Measurements from ENCODE around the gene MFNG. TPM values are rescaled to one million over a fixed set of nuclear protein-coding genes. Genes with fewer than 3 reads are reported as not detected.

Gene MFNG
- total and polyA plus RNA-seq, 2 donors (not counting 1 experiment from before 2014, with no cell fraction given) = 95.9 to 125 TPM

GRCh38 chr22:37443086-37443485, 43.1 kb downstream of the MFNG start:
- ChIA-PET POLR2A (no interaction called here), CTCF (interaction anchor here (1.6 kb wide), 1 partner anchor 10 kb away, joined by 7 read pairs; no protein-coding TSS in a partner anchor)
- H3K4me2 ChIP-seq (replicated peaks; ENCODE audit: low read depth, low read length, poor library complexity, severe bottlenecking) = no peak overlapping the region
- TF ChIP-seq, protein P1, sequence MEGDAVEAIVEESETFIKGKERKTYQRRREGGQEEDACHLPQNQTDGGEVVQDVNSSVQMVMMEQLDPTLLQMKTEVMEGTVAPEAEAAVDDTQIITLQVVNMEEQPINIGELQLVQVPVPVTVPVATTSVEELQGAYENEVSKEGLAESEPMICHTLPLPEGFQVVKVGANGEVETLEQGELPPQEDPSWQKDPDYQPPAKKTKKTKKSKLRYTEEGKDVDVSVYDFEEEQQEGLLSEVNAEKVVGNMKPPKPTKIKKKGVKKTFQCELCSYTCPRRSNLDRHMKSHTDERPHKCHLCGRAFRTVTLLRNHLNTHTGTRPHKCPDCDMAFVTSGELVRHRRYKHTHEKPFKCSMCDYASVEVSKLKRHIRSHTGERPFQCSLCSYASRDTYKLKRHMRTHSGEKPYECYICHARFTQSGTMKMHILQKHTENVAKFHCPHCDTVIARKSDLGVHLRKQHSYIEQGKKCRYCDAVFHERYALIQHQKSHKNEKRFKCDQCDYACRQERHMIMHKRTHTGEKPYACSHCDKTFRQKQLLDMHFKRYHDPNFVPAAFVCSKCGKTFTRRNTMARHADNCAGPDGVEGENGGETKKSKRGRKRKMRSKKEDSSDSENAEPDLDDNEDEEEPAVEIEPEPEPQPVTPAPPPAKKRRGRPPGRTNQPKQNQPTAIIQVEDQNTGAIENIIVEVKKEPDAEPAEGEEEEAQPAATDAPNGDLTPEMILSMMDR (IDR thresholded peaks at IDR 0.05) = no peak
- TF ChIP-seq EZH2 (IDR thresholded peaks at IDR 0.05; ENCODE audit: borderline replicate concordance, insufficient read depth, low read depth, low read length, poor library complexity, severe bottlenecking) = no peak
- Mint-ChIP-seq H3K27ac (no peak overlapping the region), H3K4me3 (no peak overlapping the region), H3K27me3 (peaks cover 16% of the 10 kb centered on the region), H3K9me3 (ENCODE audit: insufficient read depth) (peaks cover 8% of the 10 kb centered on the region), H3K4me1 (no peaks in the 10 kb centered on the region)
- peaks cover 0 to 8% (median 3%) of the 10 kb centered on the region in 3 donors for H3K9me3 ChIP-seq (ENCODE audit: control extremely low read depth in 1 of 3, control insufficient read depth in 2 of 3, insufficient read depth in 1 of 3, low read length in 2 of 3)
- no peak overlapping the region for H3K4me3 ChIP-seq (ENCODE audit: control extremely low read depth in 1 of 5, extremely low read depth in 1 of 5, insufficient read depth in 1 of 5, low read depth in 2 of 5, low read length in 4 of 5)
- H3K27me3 ChIP-seq (replicated peaks in 1 of 4; ENCODE audit: control extremely low read depth in 1 of 4, control insufficient read depth in 3 of 4, insufficient read depth in 4 of 4, low read length in 3 of 4) = peaks cover 0 to 12% (median under 1%) of the 10 kb centered on the region in 4 experiments
- H4K20me1 ChIP-seq (ENCODE audit: control insufficient read depth, insufficient read depth, low read length, poor library complexity, severe bottlenecking) = no peaks in the 10 kb centered on the region
- H3K79me2 ChIP-seq (ENCODE audit: control insufficient read depth, insufficient read depth, low read length) = no peaks in the 10 kb centered on the region
- no peak overlapping the region for H2AFZ ChIP-seq (ENCODE audit: insufficient read depth, low read depth, low read length, poor library complexity, severe bottlenecking)
- H3K9ac ChIP-seq (ENCODE audit: low read length) = no peak overlapping the region
- no peak for ATAC-seq (ENCODE audit: low read depth)
- intact Hi-C loops (cut with micrococcal nuclease) = no loop called here
- no peak overlapping the region for H3K27ac ChIP-seq (ENCODE audit: low read length in 2 of 2)
- H3K4me1 ChIP-seq (ENCODE audit: control insufficient read depth in 2 of 2, insufficient read depth in 2 of 2, low read length in 2 of 2) = no peaks in the 10 kb centered on the region
- WGBS (ENCODE audit: insufficient coverage) = 94% methylated on average over 5 of the region's 7 CpGs
- DNase-seq = no peak
- H3K36me3 ChIP-seq (replicated peaks in 1 of 2; ENCODE audit: control extremely low read depth in 1 of 2, control insufficient read depth in 1 of 2, extremely low read depth in 1 of 2, insufficient read depth in 2 of 2, low read length in 1 of 2) = no peaks in the 10 kb centered on the region

DNA sequence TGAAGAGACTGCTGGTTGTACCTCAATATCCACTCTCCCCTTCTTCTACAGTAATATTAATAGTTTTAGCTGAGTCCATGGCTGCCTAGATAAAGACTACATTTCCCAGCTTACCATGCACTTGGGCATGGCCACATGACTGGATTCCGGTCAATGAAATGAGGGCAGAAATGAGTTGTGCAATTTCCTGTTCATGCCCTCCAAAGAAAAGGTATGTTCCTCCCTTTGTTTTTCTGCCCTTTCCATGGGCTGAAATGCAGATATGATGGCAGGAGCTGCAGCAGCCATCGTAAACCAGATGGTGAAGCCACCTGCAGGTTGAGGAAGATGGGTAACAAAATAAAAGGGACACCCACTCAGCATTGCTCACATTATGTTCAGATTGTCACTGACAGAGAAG, 43.6 kb downstream of the MFNG start:
- no peak overlapping the region for H3K27ac ChIP-seq (ENCODE audit: low read length in 2 of 2)
- peaks cover 0 to 8% (median 3%) of the 10 kb centered on the region in 3 donors for H3K9me3 ChIP-seq (ENCODE audit: control extremely low read depth in 1 of 3, control insufficient read depth in 2 of 3, insufficient read depth in 1 of 3, low read length in 2 of 3)
- POLR2A ChIA-PET = no interaction called here
- CTCF ChIA-PET = interaction anchor here (1.1 to 1.6 kb wide), 2 partner anchors 10 to 124 kb away, joined by 3 to 7 read pairs; no protein-coding TSS in a partner anchor
- no peak overlapping the region for H2AFZ ChIP-seq (ENCODE audit: insufficient read depth, low read depth, low read length, poor library complexity, severe bottlenecking)
- Mint-ChIP-seq H3K27me3 (peaks cover 15% of the 10 kb centered on the region), H3K4me3 (no peak overlapping the region), H3K4me1 (no peaks in the 10 kb centered on the region), H3K9me3 (ENCODE audit: insufficient read depth) (peaks cover 8% of the 10 kb centered on the region), H3K27ac (no peak overlapping the region)
- no peak overlapping the region for H3K4me2 ChIP-seq (replicated peaks; ENCODE audit: low read depth, low read length, poor library complexity, severe bottlenecking)
- no peaks in the 10 kb centered on the region for H4K20me1 ChIP-seq (ENCODE audit: control insufficient read depth, insufficient read depth, low read length, poor library complexity, severe bottlenecking)
- no peaks in the 10 kb centered on the region for H3K79me2 ChIP-seq (ENCODE audit: control insufficient read depth, insufficient read depth, low read length)
- TF ChIP-seq EZH2 (IDR thresholded peaks at IDR 0.05; ENCODE audit: borderline replicate concordance, insufficient read depth, low read depth, low read length, poor library complexity, severe bottlenecking) = no peak
- TF ChIP-seq, protein P1 (IDR thresholded peaks at IDR 0.05) = no peak
- intact Hi-C loops (cut with micrococcal nuclease) = no loop called here
- no peaks in the 10 kb centered on the region for H3K4me1 ChIP-seq (ENCODE audit: control insufficient read depth in 2 of 2, insufficient read depth in 2 of 2, low read length in 2 of 2)
- H3K4me3 ChIP-seq (ENCODE audit: control extremely low read depth in 1 of 5, extremely low read depth in 1 of 5, insufficient read depth in 1 of 5, low read depth in 2 of 5, low read length in 4 of 5) = no peak overlapping the region
- H3K9ac ChIP-seq (ENCODE audit: low read length) = no peak overlapping the region
- DNase-seq = no peak
- no peaks in the 10 kb centered on the region for H3K36me3 ChIP-seq (replicated peaks in 1 of 2; ENCODE audit: control extremely low read depth in 1 of 2, control insufficient read depth in 1 of 2, extremely low read depth in 1 of 2, insufficient read depth in 2 of 2, low read length in 1 of 2)
- no peak for ATAC-seq (ENCODE audit: low read depth)
- 50% methylated on average over 1 of the region's 2 CpGs for WGBS (ENCODE audit: insufficient coverage)
- peaks cover 0 to 8% (median 0%) of the 10 kb centered on the region in 4 experiments for H3K27me3 ChIP-seq (replicated peaks in 1 of 4; ENCODE audit: control extremely low read depth in 1 of 4, control insufficient read depth in 3 of 4, insufficient read depth in 4 of 4, low read length in 3 of 4)

All from B cell (primary cell).